Right lobe of liver (tissue), 4 donors: ENCODE measurements around the gene SNED1.

Experiments
- CTCF ChIP-seq, 4 donors: fragments of 200-600 bp in 3 of 4; fragments of 450-650 bp in 1 of 4; IDR thresholded peaks; one replicate each; pipeline versions ENCODE4 v1.5.1 to v1.8.0; 2016 to 2022; ENCODE audit warnings: antibody characterized with exemption in 4 of 4, mild to moderate bottlenecking in 2 of 4
- POLR2A ChIP-seq: fragments of 450-650 bp; IDR thresholded peaks from one replicate; pipeline ENCODE4 v1.6.1; 2017; ENCODE audit warnings: antibody characterized with exemption, mild to moderate bottlenecking
- donor health status: DM: no; HTN: no; CAD: no.
- donor health status: DM: no; HTN: no; CAD: no.
- donor health status: DM: no; HTN: yes; CAD: no.

GRCh38 chr2:240954436-240955305 is 43.7 kb upstream of the SNED1 start:
- TF ChIP-seq CTCF (IDR thresholded peaks at IDR 0.05) (no peak), POLR2A (no peak)
